Liver (tissue), 9 donors: ENCODE measurements around the gene ZNF653. TPM values are rescaled to one million over a fixed set of nuclear protein-coding genes. Genes with fewer than 3 reads are reported as not detected.
"Not testable (repeated sequence)": the region's sequence is repeated elsewhere in the genome, so short reads cannot be mapped to it uniquely, and the experiment has no call there.

Experiments
- DNase-seq: peaks from one replicate; pipeline ENCODE4 v3.0.0-alpha.2; 2017; ENCODE audit warnings: low spot score
- H3K27ac ChIP-seq, 2 donors: one replicate each; pipeline ENCODE4 v1.7.0; 2013; ENCODE audit warnings: inconsistent platforms in 2 of 2, low read length in 2 of 2, control low read depth in 1 of 2, low read depth in 1 of 2, mild to moderate bottlenecking in 1 of 2
- H3K27me3 ChIP-seq, 4 donors: one replicate each; pipeline versions ENCODE4 v1.6.1 to v1.7.0; 2013; ENCODE audit warnings: low read length in 3 of 4, inconsistent platforms in 1 of 4, mild to moderate bottlenecking in 1 of 4, moderate library complexity in 1 of 4; ENCODE audit not compliant: control insufficient read depth in 4 of 4, insufficient read depth in 4 of 4
- H3K36me3 ChIP-seq, 4 donors: one replicate each; pipeline versions ENCODE4 v1.6.1 to v1.7.0; 2013; ENCODE audit warnings: low read length in 3 of 4, mild to moderate bottlenecking in 3 of 4, low read depth in 1 of 4, moderate library complexity in 1 of 4; ENCODE audit not compliant: control insufficient read depth in 4 of 4, insufficient read depth in 3 of 4
- H3K4me1 ChIP-seq, 4 donors: one replicate each; pipeline versions ENCODE4 v1.6.1 to v1.7.0; 2013; ENCODE audit warnings: low read length in 3 of 4, mild to moderate bottlenecking in 3 of 4, moderate library complexity in 1 of 4; ENCODE audit not compliant: control insufficient read depth in 4 of 4, insufficient read depth in 4 of 4
- H3K4me3 ChIP-seq, 3 donors: one replicate each; pipeline versions ENCODE4 v1.6.1 to v1.7.0; 2013; ENCODE audit warnings: low read length in 3 of 3, control low read depth in 1 of 3, low read depth in 1 of 3, mild to moderate bottlenecking in 1 of 3
- H3K9ac ChIP-seq, 2 donors: one replicate each; pipeline ENCODE4 v1.7.0; 2013; ENCODE audit warnings: low read length in 2 of 2, mild to moderate bottlenecking in 2 of 2, moderate library complexity in 2 of 2, control low read depth in 1 of 2, low read depth in 1 of 2
- H3K9me3 ChIP-seq, 4 donors: one replicate each; pipeline versions ENCODE4 v1.6.1 to v1.7.0; 2013; ENCODE audit warnings: low read length in 3 of 4; ENCODE audit not compliant: control insufficient read depth in 4 of 4
- ATF3 ChIP-seq: IDR thresholded peaks from 2 replicates; pipeline ENCODE4 v1.6.1; 2016; ENCODE audit warnings: antibody characterized with exemption
- CTCF ChIP-seq: fragments of 150-350 bp; IDR thresholded peaks from 2 replicates; pipeline ENCODE4 v1.5.1; 2017; ENCODE audit warnings: improper control_type of control experiment, low read depth, low read length; ENCODE audit not compliant: missing input control
- EGR1 ChIP-seq, 2 donors: IDR thresholded peaks; 2 replicates each; pipeline ENCODE4 v1.6.1; 2016 to 2018; ENCODE audit warnings: antibody characterized with exemption in 2 of 2, low read depth in 2 of 2
- FOXA1 ChIP-seq: IDR thresholded peaks from 2 replicates; pipeline ENCODE4 v1.6.1; 2016; ENCODE audit warnings: antibody characterized with exemption
- FOXA2 ChIP-seq: IDR thresholded peaks from 2 replicates; pipeline ENCODE4 v1.6.1; 2016; ENCODE audit warnings: antibody characterized with exemption
- GABPA ChIP-seq, 2 donors: IDR thresholded peaks in 1 of 2; conservative IDR thresholded peaks in 1 of 2; 2 replicates each; pipeline ENCODE4 v1.6.1; 2016; ENCODE audit warnings: antibody characterized with exemption in 2 of 2, mild to moderate bottlenecking in 1 of 2, moderate library complexity in 1 of 2
- HNF4A ChIP-seq, 2 donors: conservative IDR thresholded peaks; 2 replicates each; pipeline ENCODE4 v1.6.1; 2016; ENCODE audit warnings: antibody characterized with exemption in 2 of 2, mild to moderate bottlenecking in 2 of 2
- HNF4G ChIP-seq: IDR thresholded peaks from 2 replicates; pipeline ENCODE4 v1.6.1; 2016; ENCODE audit warnings: antibody characterized with exemption
- JUND ChIP-seq, 2 donors: IDR thresholded peaks; 2 replicates each; pipeline ENCODE4 v1.6.1; 2016; ENCODE audit warnings: antibody characterized with exemption in 2 of 2
- MAX ChIP-seq: IDR thresholded peaks from 2 replicates; pipeline ENCODE4 v1.6.1; 2016; ENCODE audit warnings: antibody characterized with exemption
- NR2F2 ChIP-seq: IDR thresholded peaks from 2 replicates; pipeline ENCODE4 v1.6.1; 2016; ENCODE audit warnings: antibody characterized with exemption
- RAD21 ChIP-seq, 2 donors: IDR thresholded peaks; 2 replicates each; pipeline ENCODE4 v1.6.1; 2016; ENCODE audit warnings: antibody characterized with exemption in 2 of 2, mild to moderate bottlenecking in 2 of 2
- REST ChIP-seq: IDR thresholded peaks from 2 replicates; pipeline ENCODE4 v1.6.1; 2016; ENCODE audit warnings: antibody characterized with exemption, mild to moderate bottlenecking
- RXRA ChIP-seq, 2 donors: IDR thresholded peaks; 2 replicates each; pipeline ENCODE4 v1.6.1; 2017 to 2018; ENCODE audit warnings: antibody characterized with exemption in 2 of 2, mild to moderate bottlenecking in 1 of 2
- SP1 ChIP-seq: IDR thresholded peaks from 2 replicates; pipeline ENCODE4 v1.6.1; 2018; ENCODE audit warnings: antibody characterized with exemption, mild to moderate bottlenecking
- TAF1 ChIP-seq: conservative IDR thresholded peaks from 2 replicates; pipeline ENCODE4 v1.6.1; 2016; ENCODE audit warnings: antibody characterized with exemption, mild to moderate bottlenecking
- YY1 ChIP-seq: IDR thresholded peaks from 2 replicates; pipeline ENCODE4 v1.6.1; 2016; ENCODE audit warnings: antibody characterized with exemption, mild to moderate bottlenecking
- ZBTB33 ChIP-seq: IDR thresholded peaks from 2 replicates; pipeline ENCODE4 v1.6.1; 2016; ENCODE audit warnings: antibody characterized with exemption
- WGBS: extraction: QIAGEN DNeasy Blood & Tissue Kit; methylation state at CpG from one replicate; pipeline ENCODE4 v1.1.7; 2013; 5-methylcytosine and 5-hydroxymethylcytosine counted together
- polyA plus RNA-seq, 2 donors: library from polyadenylated mRNA; stranded (reverse) in 1 of 2; unstranded in 1 of 2; fragments of 200-250 nt in 1 of 2; fragments of >200 nt in 1 of 2; fragmentation: Nextera tagmentation in 1 of 2; extraction: Ambion mirVana in 1 of 2; gene quantifications; one replicate each; pipeline versions ENCODE4 v1.2.1 to v1.2.3, GENCODE V29; 2013 to 2015
- total RNA-seq, 2 donors: library from RNA; depleted of rRNA; stranded (reverse); fragments of >200 nt; gene quantifications; one replicate each; pipeline ENCODE4 v1.2.3, GENCODE V29; 2014
- donor health status: healthy.
- donor health status: healthy.
- donor health status: healthy.
- donor health status: healthy.
- donor health status: healthy.

The ZNF653 gene
- total and polyA plus RNA-seq, 4 donors = 1.3 to 4.6 (median 3.1) TPM

- no peaks in the 10 kb centered on the region for H3K9me3 ChIP-seq
- no peak for TF ChIP-seq NR2F2
- TF ChIP-seq CTCF = no peak
- TF ChIP-seq FOXA2 = no peak
- H3K27me3 ChIP-seq = no peaks in the 10 kb centered on the region
- DNase-seq = no peak
- H3K36me3 ChIP-seq = no peaks in the 10 kb centered on the region
- H3K9ac ChIP-seq = no peak overlapping the region
- no peak overlapping the region for H3K27ac ChIP-seq
- H3K4me1 ChIP-seq = no peaks in the 10 kb centered on the region
- no peak overlapping the region for H3K4me3 ChIP-seq
- WGBS = 43% methylated on average over 4 of the region's 4 CpGs
These were observed 45.4 kb downstream of the ZNF653 start for GRCh38 chr19:11460207-11460606.

GRCh38 chr19:11458912-11459311, 46.7 kb downstream of the ZNF653 start:
- H3K27ac ChIP-seq, H3K36me3 ChIP-seq, H3K9me3 ChIP-seq, H3K4me1 ChIP-seq, H3K9ac ChIP-seq, H3K4me3 ChIP-seq, DNase-seq, H3K27me3 ChIP-seq: not testable (repeated sequence)
- 78% methylated on average over 11 of the region's 11 CpGs for WGBS

GRCh38 chr19:11458236-11458900, 47.3 kb downstream of the ZNF653 start:
- no peaks in the 10 kb centered on the region for H3K36me3 ChIP-seq
- TF ChIP-seq JUND (IDR thresholded peaks at IDR 0.05) (no peak), HNF4G (no peak), REST (no peak), MAX (no peak), RAD21 (IDR thresholded peaks at IDR 0.05) (no peak), CTCF (no peak), EGR1 (IDR thresholded peaks at IDR 0.05; ENCODE audit: low read depth in 2 of 2) (no peak), RXRA (IDR thresholded peaks at IDR 0.05) (no peak), SP1 (no peak), NR2F2 (no peak), ATF3 (no peak), FOXA2 (no peak), FOXA1 (no peak), YY1 (no peak), GABPA (IDR thresholded peaks at IDR 0.05 in 1 of 2, conservative IDR thresholded peaks at IDR 0.05 in 1 of 2) (no peak), TAF1 (no peak), HNF4A (conservative IDR thresholded peaks at IDR 0.05) (no peak), ZBTB33 (no peak)
- no peaks in the 10 kb centered on the region for H3K4me1 ChIP-seq
- no peak for DNase-seq
- no peak overlapping the region for H3K27ac ChIP-seq
- no peaks in the 10 kb centered on the region for H3K27me3 ChIP-seq
- 86% methylated on average over 19 of the region's 19 CpGs for WGBS
- no peak overlapping the region for H3K9ac ChIP-seq
- H3K9me3 ChIP-seq = no peaks in the 10 kb centered on the region
- no peak overlapping the region for H3K4me3 ChIP-seq
